GM13977 (cell line): ENCODE measurements around the gene EPM2A.
A peak's percentile ranks its signal among the peaks of the same experiment; 100 is the strongest.
"Not testable (repeated sequence)": the region's sequence is repeated elsewhere in the genome, so short reads cannot be mapped to it uniquely, and the experiment has no call there.

ENCODE experiments used
- DNase-seq: peaks from one replicate; pipeline ENCODE4 v3.0.0; 2012; ENCODE audit warnings: low spot score
- CTCF ChIP-seq: IDR thresholded peaks from 2 replicates; pipeline ENCODE4 v1.5.1; 2012; ENCODE audit warnings: mild to moderate bottlenecking, control low read depth; ENCODE audit not compliant: insufficient read depth; ENCODE audit errors: extremely low read depth, missing control alignments
- in situ Hi-C: fragments of 300-500 bp; cut with MboI; formaldehyde crosslinking; loops from one replicate; pipeline ENCODE4 v1.12.0; 2022; ENCODE audit warnings: low sequenced_read_pairs, low pct_unique_long_range_greater_than_20kb, mixed read lengths, inconsistent platforms; ENCODE audit not compliant: unreplicated experiment

Gene EPM2A

GRCh38 chr6:145744619-145745018 is 9.3 kb upstream of the EPM2A start:
- in situ Hi-C loops, result no loop called here
- no peak for TF ChIP-seq CTCF

GRCh38 chr6:145743332-145743731 is 8.0 kb upstream of the EPM2A start:
- DNase-seq, result no peak
- in situ Hi-C loops, result no loop called here

More at GRCh38 chr6:145744619-145745018, 9.3 kb upstream of the EPM2A start:
- no peak for DNase-seq

GRCh38 chr6:145742472-145742871 is 7.2 kb upstream of the EPM2A start:
- in situ Hi-C loops, result not testable (repeated sequence)

More at GRCh38 chr6:145743332-145743731, 8.0 kb upstream of the EPM2A start:
- TF ChIP-seq CTCF, result no peak

GRCh38 chr6:145739685-145740084 is 4.4 kb upstream of the EPM2A start:
- DNase-seq, in situ Hi-C loops: not testable (repeated sequence)

More at GRCh38 chr6:145742472-145742871, 7.2 kb upstream of the EPM2A start:
- DNase-seq, result not testable (repeated sequence)

GRCh38 chr6:145738265-145738664 is 2.9 kb upstream of the EPM2A start:
- in situ Hi-C loops, result no loop called here
- TF ChIP-seq CTCF, result no peak
- DNase-seq, result no peak

- in situ Hi-C loops, result no loop called here
- no peak for DNase-seq
- TF ChIP-seq CTCF, result no peak
Observed at GRCh38 chr6:145736661-145737144, 1.4 kb upstream of the EPM2A start.

- TF ChIP-seq CTCF, result no peak
- in situ Hi-C loops, result no loop called here
Observed at GRCh38 chr6:145734486-145735355, 599 bp downstream of the EPM2A start.

More at GRCh38 chr6:145734486-145735355, 599 bp downstream of the EPM2A start:
- peak; percentile 83 for DNase-seq
